Stimulated activated naive B cell treated with anti-CD40 and anti-IgM and Interleukin-4, amounts not matched to agents 10 μg/mL and 1 μg/mL and 100 μg/mL, for 72 hours (primary cell): ENCODE measurements around the gene TNC.

Experiments used
- ATAC-seq, 2 donors: fragments of 150-1000 bp; cut with Tn5 transposase; replicated peaks; 2 replicates each; pipeline ENCODE4 v1.10.0; 2021; ENCODE audit warnings: moderate library complexity in 1 of 2
- DNase-seq: peaks from one replicate; pipeline ENCODE4 v3.0.0; 2021
- H3K27ac Mint-ChIP-seq: one replicate; pipeline ENCODE4 v1.8.0; 2022; ENCODE audit warnings: mild to moderate bottlenecking, mixed read lengths
- H3K27me3 Mint-ChIP-seq, 2 donors: one replicate each; pipeline ENCODE4 v1.8.0; 2022; ENCODE audit warnings: mixed read lengths in 2 of 2
- H3K36me3 Mint-ChIP-seq, 2 donors: one replicate each; pipeline ENCODE4 v1.8.0; 2022; ENCODE audit warnings: mixed read lengths in 2 of 2, mild to moderate bottlenecking in 1 of 2
- H3K4me1 Mint-ChIP-seq, 2 donors: one replicate each; pipeline ENCODE4 v1.8.0; 2022; ENCODE audit warnings: mixed read lengths in 2 of 2, mild to moderate bottlenecking in 1 of 2
- H3K4me3 Mint-ChIP-seq, 2 donors: one replicate each; pipeline ENCODE4 v1.8.0; 2022; ENCODE audit warnings: mild to moderate bottlenecking in 2 of 2, mixed read lengths in 2 of 2, moderate library complexity in 1 of 2
- H3K9me3 Mint-ChIP-seq, 2 donors: one replicate each; pipeline ENCODE4 v1.8.0; 2022; ENCODE audit warnings: mixed read lengths in 2 of 2, mild to moderate bottlenecking in 1 of 2

Gene TNC

GRCh38 chr9:115069771-115070170 is 48.2 kb downstream of the TNC start:
- Mint-ChIP-seq H3K4me3 (no peak overlapping the region), H3K4me1 (no peaks in the 10 kb centered on the region), H3K27me3 (peaks cover 24 to 38% of the 10 kb centered on the region in 2 donors), H3K9me3 (peaks cover 0 to 2% of the 10 kb centered on the region in 2 donors), H3K27ac (no peak overlapping the region), H3K36me3 (no peaks in the 10 kb centered on the region)
- no peak for DNase-seq
- ATAC-seq: no peak

GRCh38 chr9:115069302-115069701 is 48.7 kb downstream of the TNC start:
- H3K4me3 Mint-ChIP-seq: no peak overlapping the region
- H3K27me3 Mint-ChIP-seq: peaks cover 24 to 41% of the 10 kb centered on the region in 2 donors
- DNase-seq (no peak), ATAC-seq (no peak)
- no peaks in the 10 kb centered on the region for H3K4me1 Mint-ChIP-seq
- H3K9me3 Mint-ChIP-seq: peaks cover 0 to 2% of the 10 kb centered on the region in 2 donors
- no peaks in the 10 kb centered on the region for H3K36me3 Mint-ChIP-seq
- H3K27ac Mint-ChIP-seq: no peak overlapping the region

- no peak overlapping the region for H3K4me3 Mint-ChIP-seq
- peaks cover 20 to 41% of the 10 kb centered on the region in 2 donors for H3K27me3 Mint-ChIP-seq
- ATAC-seq: no peak
- no peaks in the 10 kb centered on the region for H3K36me3 Mint-ChIP-seq
- H3K9me3 Mint-ChIP-seq: peaks cover 0 to 2% of the 10 kb centered on the region in 2 donors
- peaks cover 0 to 3% of the 10 kb centered on the region in 2 donors for H3K4me1 Mint-ChIP-seq
- H3K27ac Mint-ChIP-seq: no peak overlapping the region
- no peak for DNase-seq
Observed at GRCh38 chr9:115068031-115068430, 49.9 kb downstream of the TNC start.

- H3K4me3 Mint-ChIP-seq: no peak overlapping the region
- H3K4me1 Mint-ChIP-seq: peaks cover 0 to 3% of the 10 kb centered on the region in 2 donors
- H3K27ac Mint-ChIP-seq: no peak overlapping the region
- DNase-seq: no peak
- H3K27me3 Mint-ChIP-seq: peaks cover 9 to 32% of the 10 kb centered on the region in 2 donors
- no peaks in the 10 kb centered on the region for H3K9me3 Mint-ChIP-seq
- ATAC-seq: no peak
- H3K36me3 Mint-ChIP-seq: no peaks in the 10 kb centered on the region
Observed at GRCh38 chr9:115063058-115063845, 54.7 kb downstream of the TNC start.

GRCh38 chr9:115058684-115059315 is 59.2 kb downstream of the TNC start:
- ATAC-seq: no peak
- DNase-seq: no peak
- Mint-ChIP-seq H3K9me3 (no peaks in the 10 kb centered on the region), H3K4me3 (no peak overlapping the region), H3K27me3 (peaks cover 27 to 46% of the 10 kb centered on the region in 2 donors), H3K27ac (no peak overlapping the region), H3K36me3 (no peaks in the 10 kb centered on the region), H3K4me1 (peaks cover 0 to 3% of the 10 kb centered on the region in 2 donors)

- Mint-ChIP-seq H3K36me3 (no peaks in the 10 kb centered on the region), H3K9me3 (no peaks in the 10 kb centered on the region), H3K27me3 (peaks cover 27 to 44% of the 10 kb centered on the region in 2 donors), H3K4me1 (no peaks in the 10 kb centered on the region), H3K4me3 (no peak overlapping the region), H3K27ac (no peak overlapping the region)
- DNase-seq (no peak), ATAC-seq (no peak)
Observed at GRCh38 chr9:115058175-115058574, 59.8 kb downstream of the TNC start.

- H3K27ac Mint-ChIP-seq: no peak overlapping the region
- no peak for DNase-seq
- H3K4me1 Mint-ChIP-seq: no peaks in the 10 kb centered on the region
- H3K9me3 Mint-ChIP-seq: no peaks in the 10 kb centered on the region
- H3K4me3 Mint-ChIP-seq: no peak overlapping the region
- peaks cover 29 to 44% of the 10 kb centered on the region in 2 donors for H3K27me3 Mint-ChIP-seq
- H3K36me3 Mint-ChIP-seq: no peaks in the 10 kb centered on the region
- ATAC-seq: no peak
Observed at GRCh38 chr9:115057559-115057958, 60.4 kb downstream of the TNC start.

GRCh38 chr9:115050002-115050490 is 67.9 kb downstream of the TNC start:
- Mint-ChIP-seq H3K9me3 (no peaks in the 10 kb centered on the region), H3K27ac (no peak overlapping the region), H3K4me1 (no peaks in the 10 kb centered on the region), H3K4me3 (no peak overlapping the region), H3K36me3 (no peaks in the 10 kb centered on the region), H3K27me3 (peaks cover 39 to 59% of the 10 kb centered on the region in 2 donors)
- no peak for DNase-seq
- ATAC-seq: no peak

GRCh38 chr9:115046824-115047223 is 71.1 kb downstream of the TNC start:
- no peaks in the 10 kb centered on the region for H3K9me3 Mint-ChIP-seq

GRCh38 chr9:115046199-115046598 is 71.8 kb downstream of the TNC start:
- Mint-ChIP-seq H3K4me1 (peaks cover 8 to 16% of the 10 kb centered on the region in 2 donors), H3K27ac (no peak overlapping the region), H3K36me3 (no peaks in the 10 kb centered on the region), H3K9me3 (no peaks in the 10 kb centered on the region), H3K27me3 (peaks cover 35 to 55% of the 10 kb centered on the region in 2 donors), H3K4me3 (no peak overlapping the region)
- DNase-seq: no peak
- ATAC-seq: no peak

More at GRCh38 chr9:115046824-115047223, 71.1 kb downstream of the TNC start:
- DNase-seq (no peak), ATAC-seq (no peak)
- Mint-ChIP-seq H3K27me3 (peaks cover 37 to 56% of the 10 kb centered on the region in 2 donors), H3K36me3 (no peaks in the 10 kb centered on the region), H3K4me1 (peaks cover 8 to 16% of the 10 kb centered on the region in 2 donors), H3K27ac (no peak overlapping the region), H3K4me3 (no peak overlapping the region)

GRCh38 chr9:115043632-115044031 is 74.3 kb downstream of the TNC start:
- ATAC-seq: peak; percentile 54

GRCh38 chr9:115042781-115043509 is 75.0 kb downstream of the TNC start:
- peak; percentile 67 for DNase-seq
- peak overlapping the region; percentile 3 for H3K27ac Mint-ChIP-seq
- no peaks in the 10 kb centered on the region for H3K9me3 Mint-ChIP-seq
- peaks cover 47 to 56% of the 10 kb centered on the region in 2 donors for H3K27me3 Mint-ChIP-seq
- H3K4me3 Mint-ChIP-seq: peak overlapping the region; percentile 0 to 25
- ATAC-seq: peak; percentile 97 to 98
- no peaks in the 10 kb centered on the region for H3K36me3 Mint-ChIP-seq
- peaks cover 8 to 16% of the 10 kb centered on the region in 2 donors for H3K4me1 Mint-ChIP-seq

More at GRCh38 chr9:115043632-115044031, 74.3 kb downstream of the TNC start:
- H3K36me3 Mint-ChIP-seq: no peaks in the 10 kb centered on the region
- no peak overlapping the region for H3K4me3 Mint-ChIP-seq
- H3K9me3 Mint-ChIP-seq: no peaks in the 10 kb centered on the region
- H3K27me3 Mint-ChIP-seq: peaks cover 51 to 60% of the 10 kb centered on the region in 2 donors
- H3K4me1 Mint-ChIP-seq: peaks cover 8 to 16% of the 10 kb centered on the region in 2 donors
- DNase-seq: no peak
- no peak overlapping the region for H3K27ac Mint-ChIP-seq

GRCh38 chr9:115039516-115040120 is 78.3 kb downstream of the TNC start:
- Mint-ChIP-seq H3K9me3 (no peaks in the 10 kb centered on the region), H3K4me1 (peaks cover 16 to 29% of the 10 kb centered on the region in 2 donors), H3K36me3 (no peaks in the 10 kb centered on the region), H3K4me3 (no peak overlapping the region), H3K27me3 (peaks cover 33 to 45% of the 10 kb centered on the region in 2 donors), H3K27ac (no peak overlapping the region)
- no peak for DNase-seq
- ATAC-seq: no peak

GRCh38 chr9:115038178-115038577 is 79.8 kb downstream of the TNC start:
- ATAC-seq (no peak), DNase-seq (no peak)
- no peak overlapping the region for H3K4me3 Mint-ChIP-seq
- peaks cover 11 to 20% of the 10 kb centered on the region in 2 donors for H3K4me1 Mint-ChIP-seq
- H3K36me3 Mint-ChIP-seq: no peaks in the 10 kb centered on the region
- H3K9me3 Mint-ChIP-seq: no peaks in the 10 kb centered on the region
- H3K27me3 Mint-ChIP-seq: peaks cover 28 to 44% of the 10 kb centered on the region in 2 donors
- H3K27ac Mint-ChIP-seq: no peak overlapping the region
